Thymus (tissue), 11 donors: ENCODE results near the gene MARK3. TPM values are rescaled to one million over a fixed set of nuclear protein-coding genes. Genes with fewer than 3 reads are reported as not detected.

Source experiments
- DNase-seq, 9 donors: peaks; one replicate each; pipeline ENCODE4 v3.0.0-alpha.2; 2013; ENCODE audit warnings: low spot score in 9 of 9, low read depth in 6 of 9, missing footprints in 1 of 9
- H3K27ac ChIP-seq, 2 donors: one replicate each; pipeline ENCODE4 v1.5.1; 2013; ENCODE audit warnings: control low read depth in 1 of 2, low read depth in 1 of 2, low read length in 1 of 2, mild to moderate bottlenecking in 1 of 2, moderate library complexity in 1 of 2
- H3K27me3 ChIP-seq, 2 donors: one replicate each; pipeline ENCODE4 v1.5.1; 2013; ENCODE audit warnings: low read length in 1 of 2; ENCODE audit not compliant: control insufficient read depth in 2 of 2, insufficient read depth in 1 of 2
- H3K36me3 ChIP-seq, 2 donors: one replicate each; pipeline ENCODE4 v1.5.1; 2013; ENCODE audit warnings: low read length in 1 of 2, mild to moderate bottlenecking in 1 of 2, moderate library complexity in 1 of 2; ENCODE audit not compliant: control insufficient read depth in 2 of 2, insufficient read depth in 2 of 2
- H3K4me1 ChIP-seq, 2 donors: one replicate each; pipeline ENCODE4 v1.5.1; 2013; ENCODE audit warnings: low read length in 2 of 2; ENCODE audit not compliant: control insufficient read depth in 2 of 2, insufficient read depth in 2 of 2
- H3K4me3 ChIP-seq, 2 donors: one replicate each; pipeline ENCODE4 v1.5.1; 2013; ENCODE audit warnings: low read length in 2 of 2, control low read depth in 1 of 2, mild to moderate bottlenecking in 1 of 2
- H3K9me3 ChIP-seq, 2 donors: one replicate each; pipeline ENCODE4 v1.5.1; 2013; ENCODE audit warnings: low read length in 1 of 2, mild to moderate bottlenecking in 1 of 2; ENCODE audit not compliant: control insufficient read depth in 2 of 2, insufficient read depth in 1 of 2
- WGBS: extraction: QIAGEN DNeasy Blood & Tissue Kit; methylation state at CpG from one replicate; pipeline ENCODE4 v1.1.7; 2013; 5-methylcytosine and 5-hydroxymethylcytosine counted together
- polyA plus RNA-seq: library from polyadenylated mRNA; stranded (reverse); fragments of 200-250 nt; gene quantifications from one replicate; pipeline ENCODE4 v1.2.3, GENCODE V29; 2013
- total RNA-seq: library from RNA; stranded (reverse); fragments of 120-200 nt; gene quantifications from one replicate; pipeline ENCODE4 v1.2.4, GENCODE V29; 2013
- donor health status: healthy.

MARK3 gene
- total and polyA plus RNA-seq, 2 donors = 50.8 to 91.6 TPM

DNA sequence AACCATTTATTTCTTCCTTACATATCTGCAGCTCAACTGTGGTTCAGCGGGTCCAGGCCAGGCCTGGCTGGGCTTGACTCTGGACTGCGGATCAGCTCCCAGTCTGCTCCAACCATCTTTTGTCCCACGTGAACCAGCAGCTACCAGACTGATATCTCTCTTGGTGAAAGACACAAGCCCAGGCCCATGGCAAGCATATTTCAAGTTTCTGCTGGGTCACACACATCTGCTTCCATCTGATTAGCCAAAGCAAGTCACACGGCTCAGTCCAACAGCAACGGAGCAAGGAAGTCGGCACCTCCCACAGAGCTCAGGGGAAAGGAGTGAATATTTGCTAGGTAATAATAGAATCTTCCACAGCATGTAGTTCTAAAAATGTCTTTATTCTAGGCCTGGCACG, 24.7 kb upstream of the MARK3 start:
- 92% methylated on average over 7 of the region's 7 CpGs for WGBS
- DNase-seq = no peak
- no peaks in the 10 kb centered on the region for H3K4me1 ChIP-seq

DNA sequence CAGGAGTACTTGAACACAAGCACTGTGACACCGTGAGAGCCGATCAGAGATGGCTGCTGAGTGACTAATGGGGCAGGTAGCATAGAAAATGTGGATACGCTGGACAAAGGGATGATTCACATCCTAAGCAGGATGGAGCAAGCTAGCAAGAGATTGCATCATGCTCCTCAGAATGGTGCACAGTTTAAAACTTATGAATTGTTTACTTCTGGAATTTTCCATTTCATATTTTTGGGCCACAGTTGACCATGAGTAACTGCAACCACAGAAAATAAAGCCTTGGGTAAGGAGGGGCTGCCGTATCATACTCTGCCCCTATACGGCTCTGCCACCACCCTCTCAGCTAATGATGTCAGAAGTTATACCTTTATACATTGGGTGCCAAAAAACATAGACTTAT, 23.3 kb upstream of the MARK3 start:
- H3K36me3 ChIP-seq = no peaks in the 10 kb centered on the region
- no peak overlapping the region for H3K27ac ChIP-seq
- peaks cover 0 to 6% of the 10 kb centered on the region in 2 donors for H3K9me3 ChIP-seq
- WGBS = 96% methylated on average over 5 of the region's 5 CpGs
- no peaks in the 10 kb centered on the region for H3K27me3 ChIP-seq
- no peak overlapping the region for H3K4me3 ChIP-seq
- no peak for DNase-seq
- H3K4me1 ChIP-seq = no peaks in the 10 kb centered on the region

More for the DNA sequence above, 24.7 kb upstream of the MARK3 start:
- H3K36me3 ChIP-seq = no peaks in the 10 kb centered on the region
- H3K9me3 ChIP-seq = peaks cover 0 to 6% of the 10 kb centered on the region in 2 donors
- no peak overlapping the region for H3K4me3 ChIP-seq
- no peak overlapping the region for H3K27ac ChIP-seq
- no peaks in the 10 kb centered on the region for H3K27me3 ChIP-seq

DNA sequence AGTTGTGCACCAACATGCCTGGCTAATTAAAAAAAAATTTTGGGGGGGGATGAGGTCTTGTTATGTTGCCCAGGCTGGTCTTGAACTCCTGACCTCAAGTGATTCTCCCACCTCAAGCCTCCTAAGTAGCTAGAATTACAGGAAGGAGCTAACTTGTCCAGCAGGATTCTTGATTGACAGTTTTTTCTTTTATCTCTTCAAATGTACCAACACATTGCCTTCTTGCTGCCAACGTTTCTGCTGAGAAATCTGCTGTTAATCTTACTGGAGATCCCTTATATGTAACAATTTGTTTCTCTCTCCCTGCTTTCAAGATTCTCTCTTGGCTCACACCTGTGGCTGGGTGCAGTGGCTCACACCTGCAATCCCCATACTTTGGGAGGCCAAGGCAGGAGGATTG, 22.4 kb upstream of the MARK3 start:
- H3K9me3 ChIP-seq = peaks cover 0 to 6% of the 10 kb centered on the region in 2 donors
- H3K4me1 ChIP-seq = no peaks in the 10 kb centered on the region
- H3K27me3 ChIP-seq = no peaks in the 10 kb centered on the region
- no peak overlapping the region for H3K27ac ChIP-seq
- DNase-seq = no peak
- H3K36me3 ChIP-seq = no peaks in the 10 kb centered on the region
- H3K4me3 ChIP-seq = no peak overlapping the region
- 92% methylated on average over 1 of the region's 1 CpG for WGBS

DNA sequence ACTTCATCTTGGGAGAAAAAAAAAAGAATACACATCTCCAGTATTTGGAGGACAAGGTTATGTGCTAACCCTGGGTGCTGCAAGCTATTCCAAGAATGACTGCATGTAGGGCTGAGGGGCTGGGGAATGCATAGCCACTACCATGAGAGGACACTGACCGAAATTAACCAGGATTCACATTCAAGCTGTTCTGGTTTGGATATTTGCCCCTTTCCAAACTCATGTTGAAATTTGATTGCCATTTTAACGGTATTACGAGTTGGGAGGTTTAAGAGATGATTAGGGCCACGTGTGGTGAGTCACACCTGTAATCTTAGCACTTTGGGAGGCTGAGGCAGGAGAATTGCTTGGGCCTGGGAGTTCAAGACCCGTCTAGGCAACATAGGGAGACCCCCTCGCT, 18.5 kb upstream of the MARK3 start:
- Histone ChIP-seq H3K27me3 (no peaks in the 10 kb centered on the region), H3K4me3 (no peak overlapping the region), H3K9me3 (peaks cover 0 to 6% of the 10 kb centered on the region in 2 donors), H3K4me1 (no peaks in the 10 kb centered on the region), H3K27ac (no peak overlapping the region), H3K36me3 (no peaks in the 10 kb centered on the region)
- no peak for DNase-seq
- WGBS = 93% methylated on average over 6 of the region's 6 CpGs

DNA sequence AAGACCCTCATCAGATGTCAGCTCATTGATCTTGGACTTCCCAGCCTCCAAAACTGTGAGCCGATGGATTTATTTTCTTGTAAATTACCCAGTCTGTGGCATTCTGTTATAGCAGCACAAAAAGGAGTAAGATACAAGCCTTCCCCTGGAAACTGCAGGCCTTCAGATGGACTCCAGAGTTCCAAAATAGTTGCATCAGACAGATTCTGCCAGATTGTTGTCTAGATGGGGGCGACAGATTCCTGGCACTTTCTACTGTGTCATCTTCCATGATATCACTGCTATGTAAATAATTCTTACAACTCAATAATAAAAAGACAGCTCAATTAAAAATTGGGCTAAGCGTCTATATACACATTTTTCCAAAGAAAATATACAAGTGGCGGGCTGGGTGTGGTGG, 17.2 kb upstream of the MARK3 start:
- no peak overlapping the region for H3K27ac ChIP-seq
- H3K27me3 ChIP-seq = peaks cover 0 to 3% of the 10 kb centered on the region in 2 donors
- peaks cover 0 to under 1% of the 10 kb centered on the region in 2 donors for H3K9me3 ChIP-seq
- WGBS = 95% methylated on average over 4 of the region's 4 CpGs
- H3K4me3 ChIP-seq = no peak overlapping the region
- no peak for DNase-seq
- H3K4me1 ChIP-seq = no peaks in the 10 kb centered on the region
- H3K36me3 ChIP-seq = no peaks in the 10 kb centered on the region

- no peaks in the 10 kb centered on the region for H3K9me3 ChIP-seq
- 96% methylated on average over 3 of the region's 3 CpGs for WGBS
- no peak for DNase-seq
- H3K4me1 ChIP-seq = no peaks in the 10 kb centered on the region
- H3K36me3 ChIP-seq = no peaks in the 10 kb centered on the region
- no peak overlapping the region for H3K4me3 ChIP-seq
- H3K27ac ChIP-seq = no peak overlapping the region
- peaks cover 0 to 4% of the 10 kb centered on the region in 2 donors for H3K27me3 ChIP-seq
Observed at GRCh38 chr14:103370087-103370486, 15.1 kb upstream of the MARK3 start.

- H3K4me1 ChIP-seq = no peaks in the 10 kb centered on the region
- DNase-seq = no peak
- peaks cover 0 to 6% of the 10 kb centered on the region in 2 donors for H3K27me3 ChIP-seq
- H3K4me3 ChIP-seq = no peak overlapping the region
- 84% methylated on average over 23 of the region's 23 CpGs for whole genome bisulfite sequencing
- no peaks in the 10 kb centered on the region for H3K9me3 ChIP-seq
- no peak overlapping the region for H3K27ac ChIP-seq
- H3K36me3 ChIP-seq = no peaks in the 10 kb centered on the region
Observed at GRCh38 chr14:103372017-103372416, 13.2 kb upstream of the MARK3 start.

GRCh38 chr14:103372552-103373304, 12.5 kb upstream of the MARK3 start:
- H3K9me3 ChIP-seq = no peaks in the 10 kb centered on the region
- H3K4me1 ChIP-seq = no peaks in the 10 kb centered on the region
- no peak for DNase-seq
- 91% methylated on average over 11 of the region's 11 CpGs for WGBS
- no peak overlapping the region for H3K4me3 ChIP-seq
- H3K27ac ChIP-seq = no peak overlapping the region
- H3K27me3 ChIP-seq = peaks cover 0 to 6% of the 10 kb centered on the region in 2 donors
- no peaks in the 10 kb centered on the region for H3K36me3 ChIP-seq

DNA sequence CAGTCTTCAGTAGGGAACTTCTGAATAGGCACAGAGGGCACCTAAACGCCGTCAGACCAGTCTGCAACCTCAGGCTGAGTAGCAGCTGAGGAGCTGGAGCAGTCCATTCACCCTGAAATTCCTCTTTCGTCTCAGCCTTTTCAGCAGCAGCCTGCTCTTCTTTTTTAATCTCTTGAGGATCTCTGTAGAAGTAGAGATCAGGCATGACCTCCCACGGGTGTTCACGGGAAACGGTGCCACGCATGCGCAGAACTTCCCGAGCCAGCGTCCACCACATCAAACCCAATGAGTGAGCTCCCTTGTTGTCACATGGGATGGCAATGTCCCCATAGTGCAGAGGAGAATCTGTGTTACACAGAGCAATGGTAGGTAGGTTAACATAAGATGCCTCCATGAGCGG, 11.1 kb upstream of the MARK3 start:
- no peak overlapping the region for H3K27ac ChIP-seq
- H3K36me3 ChIP-seq = no peaks in the 10 kb centered on the region
- H3K9me3 ChIP-seq = no peaks in the 10 kb centered on the region
- WGBS = 93% methylated on average over 11 of the region's 11 CpGs
- no peaks in the 10 kb centered on the region for H3K4me1 ChIP-seq
- no peak for DNase-seq
- H3K4me3 ChIP-seq = no peak overlapping the region
- peaks cover 0 to 11% of the 10 kb centered on the region in 2 donors for H3K27me3 ChIP-seq
